T follicular helper cell (primary cell): ENCODE results near the gene WDFY4.

Experiments
- DNase-seq: peaks from one replicate; pipeline ENCODE4 v3.0.0-alpha.2; 2020; ENCODE audit warnings: low read depth

WDFY4 gene

DNA sequence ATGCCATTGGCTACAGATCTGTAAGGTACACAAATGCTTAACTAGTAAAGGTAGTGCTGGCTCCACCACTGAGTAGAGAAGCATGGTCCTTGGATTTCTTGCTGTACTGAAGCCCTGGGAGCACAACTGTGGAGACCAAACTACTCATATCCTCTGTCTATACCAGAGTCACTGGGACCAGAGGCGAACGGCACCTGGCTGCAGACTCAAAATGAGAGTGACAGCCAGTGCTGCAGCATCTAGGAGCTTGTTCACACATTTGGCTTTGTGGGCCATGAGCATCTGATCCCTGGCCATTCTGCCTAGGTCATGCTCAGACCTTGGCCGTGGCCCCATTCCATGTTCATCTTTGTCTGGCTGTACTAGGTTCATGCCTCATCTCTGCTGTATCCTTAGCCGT, 223.1 kb downstream of the WDFY4 start:
- DNase-seq, result no peak

GRCh38 chr10:48910548-48910947, 225.9 kb downstream of the WDFY4 start:
- DNase-seq, result no peak

- DNase-seq, result no peak
Observed at GRCh38 chr10:48913674-48914073, 229.0 kb downstream of the WDFY4 start.

- DNase-seq, result no peak
Observed at GRCh38 chr10:48923748-48924147, 239.1 kb downstream of the WDFY4 start.

DNA sequence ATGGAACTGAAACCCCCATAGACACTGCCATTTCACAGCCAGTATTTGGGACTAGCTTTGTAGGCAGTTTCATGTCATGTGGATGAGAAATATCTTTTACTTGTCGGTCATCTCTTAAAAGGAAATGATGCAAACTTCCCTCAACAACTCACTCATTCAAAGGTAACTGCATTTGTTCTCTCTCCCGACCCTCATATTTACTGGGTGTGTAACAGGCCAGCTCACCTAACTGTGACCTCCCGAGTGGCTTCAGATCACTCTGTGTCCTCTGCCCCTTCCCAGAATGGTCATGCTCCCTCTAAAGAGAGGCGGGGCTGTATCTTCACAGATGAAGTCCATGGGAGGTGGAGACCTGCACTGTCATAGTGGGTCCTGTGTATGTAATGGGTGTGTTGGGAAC, 240.3 kb downstream of the WDFY4 start:
- no peak for DNase-seq

DNA sequence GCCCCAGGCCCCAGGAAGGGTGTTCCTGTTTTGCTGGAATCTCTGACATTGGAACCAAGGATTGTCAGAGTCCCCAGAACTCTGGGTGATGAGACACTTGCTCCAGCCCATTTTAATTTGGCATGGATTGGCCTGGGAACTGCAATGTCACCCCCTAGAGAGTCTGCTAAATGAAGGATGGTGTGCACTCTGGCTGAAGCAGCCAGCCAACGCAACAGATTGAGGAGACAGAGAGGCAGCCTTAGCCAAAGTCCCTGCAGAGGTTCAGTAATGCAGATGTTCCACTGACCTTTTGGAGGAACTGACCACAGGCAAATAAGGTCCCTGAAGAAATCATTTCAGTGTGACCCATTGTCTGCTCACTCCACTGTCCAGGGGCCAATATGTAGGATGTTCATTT, 241.6 kb downstream of the WDFY4 start:
- DNase-seq, result no peak

GRCh38 chr10:48926764-48927540, 242.3 kb downstream of the WDFY4 start:
- DNase-seq, result no peak

DNA sequence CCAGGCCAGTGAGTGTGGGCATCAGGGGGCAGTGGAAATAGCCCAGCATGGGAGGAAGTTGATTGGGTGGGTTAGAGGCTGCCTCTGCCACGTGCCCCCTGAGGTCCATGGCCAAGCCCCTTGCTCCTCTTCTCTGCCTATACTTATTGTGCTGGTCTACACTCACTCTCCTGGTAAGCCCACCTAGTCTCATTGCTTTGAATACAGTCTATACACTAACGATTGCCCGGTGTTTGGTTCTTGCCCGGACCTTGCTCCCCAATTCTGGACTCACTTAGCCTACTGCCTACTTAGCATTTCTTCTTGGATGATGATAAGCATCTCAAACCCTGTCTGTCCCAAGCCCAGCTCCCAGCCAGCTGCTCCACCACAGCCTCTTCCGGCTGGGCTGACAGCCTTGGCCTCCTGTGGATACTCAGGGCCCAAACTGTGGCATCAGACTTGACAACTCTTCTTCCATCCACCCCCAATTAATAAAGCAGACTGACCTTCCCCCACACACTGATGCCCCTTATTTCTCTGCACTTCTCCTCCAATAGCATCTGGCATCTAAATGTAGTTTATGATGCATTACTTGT, 244.8 kb downstream of the WDFY4 start:
- no peak for DNase-seq

DNA sequence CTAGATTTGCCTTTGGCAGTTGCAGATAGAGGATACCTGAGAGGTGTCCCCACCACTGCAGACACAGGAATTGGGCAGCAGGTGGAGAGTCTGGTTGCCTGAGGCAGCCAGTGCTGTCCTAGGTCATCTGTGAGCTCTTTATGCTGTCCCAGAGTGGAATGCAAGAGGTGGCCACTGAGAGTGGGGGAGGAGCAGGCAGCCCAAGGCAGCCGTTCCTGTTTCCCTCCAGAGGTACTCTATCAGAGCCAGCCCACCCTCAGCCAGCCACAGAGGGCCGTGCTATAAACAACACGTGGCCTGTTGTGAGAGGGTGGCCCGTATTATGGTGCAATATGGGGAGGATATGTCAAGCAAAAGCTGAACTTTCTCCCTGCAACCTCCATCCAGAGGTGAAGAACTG, 246.5 kb downstream of the WDFY4 start:
- no peak for DNase-seq

DNA sequence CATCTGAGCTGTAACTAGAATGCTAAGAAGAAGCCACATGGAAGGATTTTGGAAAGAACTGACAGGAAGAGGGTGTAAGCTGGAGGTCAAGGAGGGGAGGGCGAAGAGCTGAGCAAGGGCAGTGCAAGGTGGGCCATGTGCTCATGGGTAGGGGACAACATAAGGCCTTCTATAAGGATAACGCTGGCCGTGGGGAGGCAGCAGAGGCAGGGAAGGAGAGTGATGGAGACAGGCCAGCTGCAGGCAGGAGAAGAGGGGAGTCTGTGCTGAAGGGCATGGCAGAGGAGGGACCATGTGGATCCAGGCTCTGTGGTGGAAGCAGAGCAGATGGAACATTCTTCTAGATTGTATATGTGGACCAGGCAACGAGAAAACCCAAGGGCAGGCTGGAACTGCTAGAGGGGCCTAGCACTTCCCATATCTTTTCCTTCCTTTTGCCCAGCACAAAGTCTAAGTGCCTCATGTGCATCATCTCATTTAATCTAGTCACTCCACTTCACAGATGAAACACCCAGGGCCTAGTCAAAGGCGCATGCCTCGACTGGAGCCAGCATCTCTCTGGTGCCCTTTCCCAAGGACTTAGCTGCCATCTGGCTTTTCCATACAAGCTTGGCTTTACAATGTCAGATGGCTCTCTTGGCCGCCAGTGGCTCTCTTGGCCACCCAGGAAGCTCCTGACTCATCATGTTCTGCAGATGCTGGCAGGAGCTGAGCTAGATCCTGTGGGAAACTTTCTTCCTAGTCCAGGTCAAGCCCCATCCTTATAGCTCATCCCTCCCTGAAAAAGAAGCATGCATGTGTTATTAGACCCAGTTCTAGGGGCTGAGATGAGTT, 248.4 kb downstream of the WDFY4 start:
- no peak for DNase-seq

GRCh38 chr10:48934672-48935501, 250.2 kb downstream of the WDFY4 start:
- DNase-seq, result no peak

DNA sequence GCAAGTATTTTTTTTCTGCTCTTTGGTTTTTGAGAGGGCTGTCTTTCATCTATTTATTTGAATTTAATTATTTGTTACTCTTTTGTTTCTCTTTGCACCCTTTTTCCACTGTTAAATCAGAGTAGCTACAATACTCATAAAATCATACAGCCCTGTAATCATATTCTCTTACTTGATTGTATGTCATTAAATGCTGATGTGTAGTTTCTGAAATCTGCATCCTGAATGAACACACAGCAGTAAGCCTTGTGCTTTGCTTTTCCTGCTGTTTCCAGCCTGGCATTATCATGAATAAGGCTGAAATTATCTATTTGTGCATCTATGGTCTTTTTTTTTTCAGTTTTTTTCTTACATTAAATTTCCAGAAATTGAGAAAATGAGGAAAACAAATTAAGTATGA, 250.9 kb downstream of the WDFY4 start:
- no peak for DNase-seq

GRCh38 chr10:48937796-48938195, 253.1 kb downstream of the WDFY4 start:
- DNase-seq, result no peak

DNA sequence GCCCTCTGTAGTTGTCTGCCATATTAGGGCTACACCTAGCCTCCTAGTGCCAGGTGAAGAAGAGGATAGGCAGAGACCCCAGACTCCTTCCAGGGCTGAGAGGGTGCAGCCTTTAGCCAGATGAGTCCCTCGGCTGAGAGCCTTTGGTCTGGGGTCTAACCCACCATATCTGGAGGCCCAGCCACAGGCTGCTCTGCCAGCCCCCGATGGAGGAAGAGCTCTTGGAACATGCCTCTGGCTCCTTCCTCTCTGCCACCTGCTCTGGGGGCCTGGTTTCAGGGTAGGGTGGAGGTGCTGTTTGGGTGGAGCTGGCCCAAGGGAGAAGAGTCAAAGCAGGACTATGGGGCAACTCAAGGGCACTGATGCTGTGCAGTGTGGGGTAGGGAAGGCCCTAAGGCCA, 253.6 kb downstream of the WDFY4 start:
- no peak for DNase-seq

DNA sequence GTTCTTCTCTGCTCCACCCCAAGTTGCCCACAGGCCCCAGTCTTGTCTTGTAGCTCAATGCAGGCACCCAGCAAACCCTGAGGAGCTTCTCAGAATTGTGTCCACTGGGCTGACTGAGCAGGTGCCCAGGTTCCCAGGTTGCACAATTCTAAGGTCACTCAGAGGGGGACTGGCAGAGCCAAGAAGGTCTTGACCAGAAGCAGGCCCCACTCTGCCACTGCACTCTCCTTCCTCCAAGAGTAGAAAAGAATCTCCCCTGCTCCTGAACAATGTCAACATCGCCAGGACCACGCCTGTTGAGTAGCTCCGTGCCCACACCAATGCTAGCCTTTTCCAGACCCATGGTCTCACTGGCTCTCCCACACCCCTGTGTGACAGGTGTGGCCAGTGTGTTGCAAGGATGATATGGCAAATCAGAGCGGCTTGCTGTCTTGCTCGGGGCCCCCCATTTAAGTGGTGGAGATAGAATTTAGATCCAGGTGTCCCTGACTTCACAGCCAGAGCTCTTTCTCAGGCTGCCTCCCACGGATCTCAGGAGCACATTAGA, 254.4 kb downstream of the WDFY4 start:
- DNase-seq, result no peak

DNA sequence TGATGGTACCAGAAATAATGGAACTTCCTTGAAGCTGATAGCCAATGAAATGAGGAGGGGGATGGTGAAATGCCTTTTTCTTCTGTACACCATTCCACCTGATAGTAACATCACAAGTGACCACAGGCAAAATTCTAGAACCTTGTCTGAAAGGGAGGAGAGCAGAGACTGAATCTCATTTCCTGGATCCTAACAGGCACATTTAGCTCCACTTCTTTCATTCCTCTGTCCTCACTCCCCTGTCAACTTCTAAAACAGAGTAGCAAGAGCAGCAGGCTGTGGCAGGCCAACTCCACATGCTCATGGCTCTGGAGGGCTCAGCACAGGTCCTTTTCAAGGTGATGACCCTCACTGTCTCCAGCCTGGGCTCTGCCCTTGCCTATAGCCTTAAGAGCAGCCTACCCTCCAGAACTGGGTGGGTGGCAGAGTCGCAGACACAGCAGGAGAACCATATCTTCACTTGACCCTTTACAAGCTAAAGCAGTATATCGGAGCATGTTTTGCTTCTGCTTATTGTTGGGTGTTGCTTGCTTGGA, 255.2 kb downstream of the WDFY4 start, which contains the start of gene LRRC18:
TSS of gene LRRC18 (minus strand) at position 51 of the 536 bp plus-strand sequence. CDS start 25,685 bp downstream, outside the sequence.
- no peak for DNase-seq

DNA sequence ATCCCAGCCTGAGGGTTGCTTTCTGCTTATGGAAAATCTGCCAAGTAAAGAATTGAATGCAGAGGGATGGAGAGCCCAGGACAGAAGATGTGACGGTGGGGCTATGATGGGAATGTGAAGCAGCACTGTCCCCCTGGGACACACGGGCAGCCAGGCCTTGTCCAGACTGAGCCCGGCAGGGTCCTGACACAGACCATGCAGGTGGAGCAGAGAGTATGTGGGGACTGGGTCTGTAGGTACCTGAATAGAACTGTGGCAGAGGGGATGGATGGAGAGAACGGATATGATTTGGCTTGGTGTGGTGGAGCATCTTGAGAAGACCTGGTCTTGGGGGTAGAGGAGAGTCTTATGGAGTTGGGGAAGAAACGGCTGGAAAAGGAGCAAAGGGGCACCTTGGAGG, 255.7 kb downstream of the WDFY4 start:
- DNase-seq, result no peak

DNA sequence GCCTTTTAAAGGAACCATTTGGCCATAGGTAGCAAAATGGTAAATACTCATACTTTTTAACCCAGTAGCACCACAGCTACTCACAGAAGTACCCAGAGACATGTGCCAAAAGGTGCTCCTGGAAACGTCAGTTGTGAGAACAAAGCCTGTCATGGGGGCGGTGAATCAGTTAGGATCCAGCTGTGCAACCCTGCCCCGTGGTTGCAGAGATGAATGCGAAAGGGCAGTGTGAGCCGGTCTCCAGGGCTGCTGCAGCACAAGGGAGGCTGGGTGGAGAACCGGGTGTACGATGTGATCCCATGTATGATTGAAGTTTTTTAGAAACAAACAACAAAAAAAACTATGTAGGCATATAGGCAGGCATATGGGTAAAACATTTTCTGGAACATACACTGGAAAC, 256.3 kb downstream of the WDFY4 start:
- DNase-seq, result no peak

DNA sequence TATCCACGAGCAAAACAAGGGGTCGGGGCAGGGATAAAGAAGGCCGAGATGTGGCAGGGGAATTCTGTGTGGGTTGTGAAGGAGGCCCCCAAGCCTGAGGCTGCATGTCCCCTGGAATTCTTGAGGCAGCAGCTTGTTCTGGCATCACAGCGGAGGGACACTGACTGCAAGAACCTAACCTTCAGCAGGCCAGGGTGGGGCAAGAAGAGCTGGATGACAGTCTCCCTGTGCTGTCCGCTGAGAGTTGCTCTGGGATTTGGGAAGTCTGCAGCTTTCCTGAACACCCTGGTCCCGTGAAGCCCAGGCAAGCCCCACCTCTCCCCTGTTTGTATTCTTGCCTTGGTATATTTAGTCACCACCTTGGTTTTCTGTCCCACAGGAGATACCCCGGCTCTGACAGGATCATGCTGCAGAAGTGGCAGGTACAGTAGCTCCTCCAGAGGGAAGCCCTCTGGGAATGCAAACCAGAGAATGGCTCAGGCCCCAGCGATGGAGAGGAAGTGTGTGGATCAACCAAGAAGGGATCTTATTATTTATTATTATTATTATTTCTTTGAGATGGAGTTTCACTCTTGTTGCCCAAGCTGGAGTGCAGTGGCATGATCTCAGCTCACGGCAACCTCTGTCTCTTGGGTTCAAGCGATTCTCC, 256.9 kb downstream of the WDFY4 start:
- no peak for DNase-seq

DNA sequence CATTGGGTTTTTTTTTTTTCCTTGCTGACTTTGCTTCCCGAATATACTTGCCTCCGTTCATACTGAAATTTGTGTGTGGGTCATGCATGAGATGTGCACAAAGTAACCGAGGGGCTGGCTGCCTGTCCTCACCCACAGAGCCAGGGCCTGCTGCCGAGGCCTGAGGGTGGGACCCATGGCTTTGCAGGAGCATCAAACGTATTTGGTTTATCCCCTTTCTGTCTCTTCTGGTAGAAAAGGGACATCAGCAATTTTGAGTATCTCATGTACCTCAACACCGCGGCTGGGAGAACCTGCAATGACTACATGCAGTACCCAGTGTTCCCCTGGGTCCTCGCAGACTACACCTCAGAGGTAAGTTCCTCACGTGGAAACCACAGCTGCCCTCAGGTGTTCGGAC, 258.4 kb downstream of the WDFY4 start:
- no peak for DNase-seq

DNA sequence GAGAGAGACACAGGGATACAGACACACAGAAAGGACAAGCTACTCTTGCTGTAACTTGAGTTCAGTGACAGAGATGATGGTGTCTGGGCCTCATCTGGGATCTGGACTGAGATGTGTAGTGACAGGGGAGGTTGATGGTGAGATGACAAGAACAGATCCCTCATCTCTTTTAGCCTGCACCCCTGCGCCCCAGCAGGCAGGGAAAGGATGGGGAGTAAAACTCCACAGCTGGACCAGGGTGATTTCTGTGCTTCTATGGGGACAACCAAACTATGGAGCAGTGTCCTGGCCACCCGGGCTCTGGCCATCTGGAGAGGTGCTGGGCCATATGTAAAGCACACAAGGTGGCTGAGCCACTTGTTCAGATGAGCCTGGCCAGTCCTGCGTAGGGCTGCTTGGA, 259.5 kb downstream of the WDFY4 start:
- no peak for DNase-seq
